Fibroblast of gingiva (primary cell): Measurements from ENCODE around the gene LHX8.
"Not testable (repeated sequence)": the region's sequence is repeated elsewhere in the genome, so short reads cannot be mapped to it uniquely, and the experiment has no call there.

Experiments
- DNase-seq: peaks from one replicate; pipeline ENCODE4 v3.0.0-alpha.2; 2011; ENCODE audit warnings: low read depth

LHX8 gene

GRCh38 chr1:75132812-75133619 is 1.2 kb upstream of the LHX8 start:
- DNase-seq: no peak

GRCh38 chr1:75134647-75135572 is 722 bp downstream of the LHX8 start:
- no peak for DNase-seq

- DNase-seq: no peak
Observed at GRCh38 chr1:75135573-75136194, 1.5 kb downstream of the LHX8 start.

GRCh38 chr1:75136195-75136815 is 2.1 kb downstream of the LHX8 start:
- peak; percentile 41 for DNase-seq

- DNase-seq: peak; percentile 93
Observed at GRCh38 chr1:75136921-75137641, 2.9 kb downstream of the LHX8 start.

- no peak for DNase-seq
Observed at GRCh38 chr1:75152092-75152491, 17.9 kb downstream of the LHX8 start.

- no peak for DNase-seq
Observed at GRCh38 chr1:75159154-75159553, 25.0 kb downstream of the LHX8 start.

GRCh38 chr1:75165264-75165663 is 31.1 kb downstream of the LHX8 start:
- DNase-seq: no peak

GRCh38 chr1:75166821-75167220 is 32.6 kb downstream of the LHX8 start:
- DNase-seq: peak; percentile 29

GRCh38 chr1:75170011-75170410 is 35.8 kb downstream of the LHX8 start:
- no peak for DNase-seq

GRCh38 chr1:75170981-75171380 is 36.8 kb downstream of the LHX8 start:
- DNase-seq: peak; percentile 74

GRCh38 chr1:75171876-75172275 is 37.7 kb downstream of the LHX8 start:
- peak; percentile 78 for DNase-seq

GRCh38 chr1:75172556-75172955 is 38.4 kb downstream of the LHX8 start:
- peak; percentile 91 for DNase-seq

- DNase-seq: peak; percentile 73
Observed at GRCh38 chr1:75174031-75174760, 40.0 kb downstream of the LHX8 start.

GRCh38 chr1:75181214-75181955 is 47.2 kb downstream of the LHX8 start:
- not testable (repeated sequence) for DNase-seq

GRCh38 chr1:75188892-75189291 is 54.7 kb downstream of the LHX8 start:
- peak; percentile 94 for DNase-seq

- DNase-seq: no peak
Observed at GRCh38 chr1:75198163-75198562, 64.0 kb downstream of the LHX8 start.

GRCh38 chr1:75198761-75199160 is 64.6 kb downstream of the LHX8 start:
- DNase-seq: peak; percentile 87

- peak; percentile 64 for DNase-seq
Observed at GRCh38 chr1:75202751-75203150, 68.6 kb downstream of the LHX8 start.
